Calu3 (cell line): ENCODE measurements around the gene KCNIP4. TPM values are rescaled to one million over a fixed set of nuclear protein-coding genes. Genes with fewer than 3 reads are reported as not detected.

Experiments used
- BruUV-seq: library from RNA; stranded (reverse); fragments of 400-500 nt; replicated peaks from 2 replicates; lab custom pipeline; 2021; lab: Mats Ljungman, UMichigan
- CTCF ChIA-PET: fragments of 300-600 bp; sonication (Branson Sonifier 250); formaldehyde crosslinking; loops from one replicate; lab custom pipeline; 2022; ENCODE audit warnings: antibody characterized with exemption; lab: Charles Lee
- DNase-seq: peaks from one replicate; pipeline ENCODE4 v3.0.0; 2022
- H3K27ac Mint-ChIP-seq: one replicate; pipeline ENCODE4 v1.8.0; 2022; ENCODE audit warnings: mixed read lengths; ENCODE audit not compliant: unreplicated experiment
- H3K27me3 Mint-ChIP-seq: one replicate; pipeline ENCODE4 v1.8.0; 2022; ENCODE audit warnings: mixed read lengths; ENCODE audit not compliant: unreplicated experiment
- H3K36me3 Mint-ChIP-seq: one replicate; pipeline ENCODE4 v1.8.0; 2022; ENCODE audit warnings: mild to moderate bottlenecking, moderate library complexity, mixed read lengths; ENCODE audit not compliant: insufficient read depth, unreplicated experiment
- H3K4me1 Mint-ChIP-seq: one replicate; pipeline ENCODE4 v1.8.0; 2022; ENCODE audit warnings: mild to moderate bottlenecking, low read depth, mixed read lengths; ENCODE audit not compliant: unreplicated experiment
- H3K4me3 Mint-ChIP-seq: one replicate; pipeline ENCODE4 v1.8.0; 2022; ENCODE audit warnings: mild to moderate bottlenecking, low read depth, moderate library complexity, mixed read lengths; ENCODE audit not compliant: unreplicated experiment
- H3K9me3 Mint-ChIP-seq: one replicate; pipeline ENCODE4 v1.8.0; 2022; ENCODE audit warnings: low read depth, mixed read lengths; ENCODE audit not compliant: unreplicated experiment
- intact Hi-C: fragments of 100-400 bp; cut with micrococcal nuclease; formaldehyde crosslinking; loops from one replicate; pipeline ENCODE4 v1.10.0; 2022; ENCODE audit not compliant: unreplicated experiment
- total RNA-seq: library from RNA; stranded (reverse); gene quantifications from 2 replicates; pipeline ENCODE4 v1.2.3, GENCODE V29; 2022
- TF ChIP-seq, protein P1 (sequence below): fragments of 200-600 bp; IDR thresholded peaks from one replicate; pipeline ENCODE4 v1.8.0; 2022; ENCODE audit warnings: antibody characterized with exemption; ENCODE audit not compliant: unreplicated experiment

Gene KCNIP4
- total RNA-seq, 1 experiment from 2014 or later: not detected

DNA sequence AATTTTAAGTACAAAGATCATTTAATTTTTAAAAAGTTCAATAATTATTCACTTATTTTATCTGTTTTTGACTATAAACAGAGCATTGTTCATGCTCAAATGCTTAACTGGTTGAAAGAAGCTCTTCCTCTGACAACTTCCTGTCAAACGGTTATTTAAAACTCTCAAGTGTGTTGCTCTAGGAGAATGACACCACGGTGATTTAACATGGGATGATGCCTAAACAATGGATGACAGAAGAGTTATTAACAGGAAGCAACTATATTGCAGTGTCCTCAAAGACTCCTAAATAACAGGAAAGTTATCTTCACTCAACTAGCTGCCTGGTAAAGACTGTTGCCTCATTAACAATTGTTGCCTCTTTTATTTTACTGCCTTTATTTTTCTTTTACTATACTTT lies 738.7 kb downstream of the KCNIP4 start:
- no TSS peak for BruUV-seq
- H3K4me3 Mint-ChIP-seq: no peak overlapping the region
- no peaks in the 10 kb centered on the region for H3K27me3 Mint-ChIP-seq
- CTCF ChIA-PET: no interaction called here
- H3K4me1 Mint-ChIP-seq: peaks cover 8% of the 10 kb centered on the region
- H3K36me3 Mint-ChIP-seq: no peaks in the 10 kb centered on the region
- H3K27ac Mint-ChIP-seq: no peak overlapping the region
- H3K9me3 Mint-ChIP-seq: no peaks in the 10 kb centered on the region
- intact Hi-C loops: no loop called here
- DNase-seq: no peak
- TF ChIP-seq, protein P1, sequence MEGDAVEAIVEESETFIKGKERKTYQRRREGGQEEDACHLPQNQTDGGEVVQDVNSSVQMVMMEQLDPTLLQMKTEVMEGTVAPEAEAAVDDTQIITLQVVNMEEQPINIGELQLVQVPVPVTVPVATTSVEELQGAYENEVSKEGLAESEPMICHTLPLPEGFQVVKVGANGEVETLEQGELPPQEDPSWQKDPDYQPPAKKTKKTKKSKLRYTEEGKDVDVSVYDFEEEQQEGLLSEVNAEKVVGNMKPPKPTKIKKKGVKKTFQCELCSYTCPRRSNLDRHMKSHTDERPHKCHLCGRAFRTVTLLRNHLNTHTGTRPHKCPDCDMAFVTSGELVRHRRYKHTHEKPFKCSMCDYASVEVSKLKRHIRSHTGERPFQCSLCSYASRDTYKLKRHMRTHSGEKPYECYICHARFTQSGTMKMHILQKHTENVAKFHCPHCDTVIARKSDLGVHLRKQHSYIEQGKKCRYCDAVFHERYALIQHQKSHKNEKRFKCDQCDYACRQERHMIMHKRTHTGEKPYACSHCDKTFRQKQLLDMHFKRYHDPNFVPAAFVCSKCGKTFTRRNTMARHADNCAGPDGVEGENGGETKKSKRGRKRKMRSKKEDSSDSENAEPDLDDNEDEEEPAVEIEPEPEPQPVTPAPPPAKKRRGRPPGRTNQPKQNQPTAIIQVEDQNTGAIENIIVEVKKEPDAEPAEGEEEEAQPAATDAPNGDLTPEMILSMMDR: no peak

DNA sequence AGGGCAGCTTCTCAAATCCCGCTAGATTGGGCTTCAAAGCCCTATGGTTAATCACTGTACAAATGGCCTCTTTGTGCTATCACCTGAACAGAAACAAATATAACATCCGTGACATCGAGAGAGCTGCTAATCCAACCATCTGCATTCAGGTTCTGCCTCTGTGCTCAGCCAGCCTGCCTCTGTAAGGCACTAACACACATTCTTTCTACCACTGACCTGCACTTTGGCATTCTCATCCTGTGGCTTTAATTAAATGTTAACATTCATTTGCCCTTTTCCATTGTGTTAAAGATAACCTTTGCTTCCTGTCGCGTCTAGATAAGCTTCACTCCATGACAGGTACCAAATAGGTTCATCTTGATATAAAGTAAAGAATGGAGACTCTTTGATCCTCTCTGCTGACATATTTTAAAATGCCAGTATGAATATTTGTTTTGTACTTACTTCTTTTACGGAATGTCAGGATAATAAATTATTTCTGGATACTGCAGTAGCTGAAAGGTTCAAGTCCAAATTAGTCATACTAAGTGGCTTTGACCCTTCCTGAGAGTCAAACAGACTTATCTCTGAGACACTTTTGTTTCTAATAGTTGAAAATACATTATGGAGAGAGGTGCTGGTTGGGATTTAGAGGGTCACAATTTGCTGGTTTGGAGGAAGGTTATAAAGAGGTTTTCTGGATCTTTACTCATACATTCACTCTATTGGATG lies 742.6 kb downstream of the KCNIP4 start:
- no peak overlapping the region for H3K4me3 Mint-ChIP-seq
- CTCF ChIA-PET: no interaction called here
- H3K36me3 Mint-ChIP-seq: no peaks in the 10 kb centered on the region
- no peak for DNase-seq
- TF ChIP-seq, protein P1: no peak
- no TSS peak for BruUV-seq
- intact Hi-C loops: no loop called here
- no peak overlapping the region for H3K27ac Mint-ChIP-seq
- peaks cover 2% of the 10 kb centered on the region for H3K9me3 Mint-ChIP-seq
- H3K27me3 Mint-ChIP-seq: no peaks in the 10 kb centered on the region
- H3K4me1 Mint-ChIP-seq: peaks cover 8% of the 10 kb centered on the region

DNA sequence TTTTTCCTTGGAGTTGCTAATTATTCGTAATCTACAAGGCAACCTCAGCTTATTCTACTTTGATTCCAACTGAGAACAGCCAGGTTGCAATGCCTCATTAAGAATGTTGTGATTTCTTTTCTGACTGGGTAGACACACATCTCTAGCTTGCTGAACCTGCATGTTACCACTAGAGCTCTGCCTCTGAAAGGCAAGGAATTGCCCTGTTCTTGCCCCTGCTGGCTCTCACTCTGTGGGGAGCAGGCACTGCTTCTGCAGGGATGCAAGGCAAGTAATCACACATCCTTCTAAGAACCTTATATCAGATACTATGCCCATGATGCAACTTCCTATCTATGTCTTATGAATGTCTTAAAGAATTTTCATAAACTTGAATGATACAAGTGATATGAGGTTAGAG lies 745.2 kb downstream of the KCNIP4 start:
- Mint-ChIP-seq H3K4me3 (no peak overlapping the region), H3K27me3 (no peaks in the 10 kb centered on the region), H3K4me1 (peaks cover 8% of the 10 kb centered on the region), H3K36me3 (no peaks in the 10 kb centered on the region), H3K9me3 (peaks cover 2% of the 10 kb centered on the region), H3K27ac (no peak overlapping the region)
- no peak for DNase-seq
- CTCF ChIA-PET: no interaction called here
- TF ChIP-seq, protein P1: no peak
- intact Hi-C loops: no loop called here
- BruUV-seq: no TSS peak

DNA sequence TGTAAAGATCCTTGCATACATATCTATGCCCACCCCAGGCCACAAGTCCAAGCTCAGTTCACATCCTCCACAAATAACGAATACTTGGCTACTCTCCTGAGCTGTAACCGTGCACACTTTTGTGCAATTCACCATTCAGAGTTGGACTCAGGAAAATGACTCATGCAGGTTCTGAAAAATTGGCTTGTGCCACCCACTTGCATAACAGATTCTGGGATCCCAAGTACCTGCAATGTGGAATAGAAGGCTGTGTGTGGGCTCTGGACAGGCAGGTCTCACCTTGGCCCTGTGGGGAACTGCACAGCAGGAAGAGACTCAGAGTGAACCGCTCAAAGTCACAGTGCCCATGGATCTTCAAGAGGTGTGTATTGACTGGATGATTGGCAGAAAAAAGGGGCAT lies 745.6 kb downstream of the KCNIP4 start:
- no TSS peak for BruUV-seq
- no peak overlapping the region for H3K4me3 Mint-ChIP-seq
- TF ChIP-seq, protein P1: no peak
- no peaks in the 10 kb centered on the region for H3K27me3 Mint-ChIP-seq
- peaks cover 8% of the 10 kb centered on the region for H3K4me1 Mint-ChIP-seq
- CTCF ChIA-PET: no interaction called here
- DNase-seq: no peak
- H3K27ac Mint-ChIP-seq: no peak overlapping the region
- H3K36me3 Mint-ChIP-seq: no peaks in the 10 kb centered on the region
- H3K9me3 Mint-ChIP-seq: peaks cover 2% of the 10 kb centered on the region
- intact Hi-C loops: no loop called here
